Measurements from ENCODE around the gene CERT1. TPM values are rescaled to one million over a fixed set of nuclear protein-coding genes. Genes with fewer than 3 reads are reported as not detected.
"Not testable (repeated sequence)": the region's sequence is repeated elsewhere in the genome, so short reads cannot be mapped to it uniquely, and the experiment has no call there.

Gene CERT1
- total RNA-seq, 2 experiments from 2014 or later = 13.3 to 33.6 TPM

DNA sequence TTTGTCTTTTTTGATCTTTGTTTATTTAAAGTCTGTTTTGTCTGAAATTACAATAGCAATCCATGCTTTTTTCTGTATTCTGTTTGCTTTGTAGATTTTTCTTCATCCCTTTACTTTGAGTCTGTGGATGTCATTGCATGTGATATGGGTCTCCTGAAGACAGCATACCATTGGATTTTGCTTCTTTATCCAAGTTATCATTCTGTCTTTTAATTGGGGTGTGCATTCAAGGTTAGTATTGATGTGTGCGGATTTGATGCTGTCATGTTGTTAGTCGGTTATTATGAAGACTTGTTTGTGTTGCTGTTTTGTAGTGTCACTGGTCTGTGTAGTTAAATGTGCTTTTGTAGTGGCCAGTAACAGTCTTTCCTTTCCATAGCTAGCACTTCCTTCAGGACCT is 23.3 kb upstream of the CERT1 start:
- Histone ChIP-seq H3K27ac (ENCODE audit: low read depth, low read length, poor library complexity, severe bottlenecking) (no peak overlapping the region), H3K4me3 (ENCODE audit: low read depth, low read length, poor library complexity, severe bottlenecking) (no peak overlapping the region), H3K4me1 (ENCODE audit: insufficient read depth, low read length, poor library complexity, severe bottlenecking) (no peaks in the 10 kb centered on the region), H3K79me2 (ENCODE audit: insufficient read depth, low read depth, low read length) (peaks cover 4% of the 10 kb centered on the region; the same call in 1 of the 2 replicates), H2AFZ (ENCODE audit: low read length) (no peak overlapping the region), H3K4me2 (ENCODE audit: low read length) (no peak overlapping the region), H3K9me2 (ENCODE audit: insufficient read depth, low read length) (no peaks in the 10 kb centered on the region), H3K9me3 (ENCODE audit: low read length) (peaks cover 23% of the 10 kb centered on the region; the same call in 1 of the 2 replicates), H3K36me3 (ENCODE audit: insufficient read depth, low read length) (peaks cover 23% of the 10 kb centered on the region), H4K20me1 (ENCODE audit: insufficient read depth, low read length) (no peaks in the 10 kb centered on the region)
- TF ChIP-seq CTCF (conservative IDR thresholded peaks at IDR 0.05; ENCODE audit: low read length) (no peak), EZH2phosphoT487 (IDR thresholded peaks at IDR 0.05; ENCODE audit: borderline replicate concordance, low read depth, low read length) (no peak)
- intact Hi-C loops (cut with micrococcal nuclease; ENCODE audit: unreplicated experiment) = no loop called here
- ChIA-PET CTCF (ENCODE audit: unreplicated experiment) (interaction anchor here (0.6 kb wide), 1 partner anchor 21 kb away, joined by 5 read pairs; no protein-coding TSS in a partner anchor), POLR2A (interaction anchor here (1.0 kb wide), 1 partner anchor 21 kb away, joined by 3 read pairs; no protein-coding TSS in a partner anchor)
- BruUV-seq (replicated peaks) = no TSS peak
- DNase-seq (ENCODE audit: low spot score) = no peak

- H3K79me2 ChIP-seq (ENCODE audit: insufficient read depth, low read depth, low read length); CTCF ChIA-PET (ENCODE audit: unreplicated experiment); DNase-seq (ENCODE audit: low spot score); H3K4me3 ChIP-seq (ENCODE audit: low read depth, low read length, poor library complexity, severe bottlenecking); H3K4me1 ChIP-seq (ENCODE audit: insufficient read depth, low read length, poor library complexity, severe bottlenecking); H3K4me2 ChIP-seq (ENCODE audit: low read length); H4K20me1 ChIP-seq (ENCODE audit: insufficient read depth, low read length); H3K27ac ChIP-seq (ENCODE audit: low read depth, low read length, poor library complexity, severe bottlenecking); BruUV-seq (replicated peaks); H3K9me2 ChIP-seq (ENCODE audit: insufficient read depth, low read length); H2AFZ ChIP-seq (ENCODE audit: low read length); intact Hi-C loops (cut with micrococcal nuclease; ENCODE audit: unreplicated experiment): not testable (repeated sequence)
- H3K9me3 ChIP-seq (ENCODE audit: low read length) = peaks cover 23% of the 10 kb centered on the region; the same call in 1 of the 2 replicates
- peaks cover 23% of the 10 kb centered on the region for H3K36me3 ChIP-seq (ENCODE audit: insufficient read depth, low read length)
- POLR2A ChIA-PET = interaction anchor here (0.9 to 1.0 kb wide), 2 partner anchors 10 to 22 kb away, joined by 3 to 7 read pairs; no protein-coding TSS in a partner anchor
Measured at GRCh38 chr5:75533716-75534115, 22.3 kb upstream of the CERT1 start.

DNA sequence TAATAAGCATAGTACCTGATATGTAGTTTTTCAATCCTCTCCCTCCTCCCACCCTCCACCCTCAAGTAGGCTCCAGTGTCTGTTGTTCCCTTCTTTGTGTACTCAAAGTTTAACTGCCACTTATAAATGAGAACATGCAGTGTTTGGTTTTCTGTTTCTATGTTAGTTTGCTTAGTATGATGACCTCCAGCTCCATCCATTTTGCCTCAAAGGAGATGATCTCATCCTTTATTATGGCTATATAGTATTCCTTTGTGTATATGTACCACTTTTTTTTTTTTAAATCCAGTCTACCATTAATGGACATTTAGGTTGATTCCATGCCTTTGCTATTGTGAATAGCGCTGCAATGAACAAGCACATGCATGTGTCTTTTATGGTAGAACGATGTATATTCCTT is 20.8 kb upstream of the CERT1 start:
- CTCF ChIA-PET (ENCODE audit: unreplicated experiment) = no interaction called here
- no peak overlapping the region for H2AFZ ChIP-seq (ENCODE audit: low read length)
- H3K79me2 ChIP-seq (ENCODE audit: insufficient read depth, low read depth, low read length) = peaks cover 12% of the 10 kb centered on the region; the same call in 1 of the 2 replicates
- peaks cover 23% of the 10 kb centered on the region for H3K36me3 ChIP-seq (ENCODE audit: insufficient read depth, low read length)
- POLR2A ChIA-PET = interaction anchor here (0.6 to 1.3 kb wide), 2 partner anchors 9 to 11 kb away, joined by 4 to 10 read pairs; no protein-coding TSS in a partner anchor
- H4K20me1 ChIP-seq (ENCODE audit: insufficient read depth, low read length) = no peaks in the 10 kb centered on the region
- no peaks in the 10 kb centered on the region for H3K4me1 ChIP-seq (ENCODE audit: insufficient read depth, low read length, poor library complexity, severe bottlenecking)
- no peak for DNase-seq (ENCODE audit: low spot score)
- no peak overlapping the region for H3K4me3 ChIP-seq (ENCODE audit: low read depth, low read length, poor library complexity, severe bottlenecking)
- no TSS peak for BruUV-seq (replicated peaks)
- no peak overlapping the region for H3K27ac ChIP-seq (ENCODE audit: low read depth, low read length, poor library complexity, severe bottlenecking)
- TF ChIP-seq CTCF (conservative IDR thresholded peaks at IDR 0.05; ENCODE audit: low read length) (no peak), EZH2phosphoT487 (IDR thresholded peaks at IDR 0.05; ENCODE audit: borderline replicate concordance, low read depth, low read length) (no peak)
- no peak overlapping the region for H3K4me2 ChIP-seq (ENCODE audit: low read length)
- no peaks in the 10 kb centered on the region for H3K9me2 ChIP-seq (ENCODE audit: insufficient read depth, low read length)
- intact Hi-C loops (cut with micrococcal nuclease; ENCODE audit: unreplicated experiment) = no loop called here
- H3K9me3 ChIP-seq (ENCODE audit: low read length) = peaks cover 23% of the 10 kb centered on the region; the same call in 1 of the 2 replicates

All from OCI-LY7 (cell line).